Naive thymus-derived CD4-positive, alpha-beta T cell (primary cell): ENCODE measurements around the gene EID2B. TPM values are rescaled to one million over a fixed set of nuclear protein-coding genes. Genes with fewer than 3 reads are reported as not detected.
A peak's percentile ranks its signal among the peaks of the same experiment; 100 is the strongest.

Experiments used
- ATAC-seq: fragments of 150-1000 bp; cut with Tn5 transposase; 2 replicates; pipeline ENCODE4 v1.10.0; 2021; ENCODE audit warnings: mild to moderate bottlenecking, moderate library complexity
- CTCF ChIA-PET: fragments of 350-600 bp; sonication (Branson Sonifier 250); formaldehyde crosslinking; loops from one replicate; lab custom pipeline; 2021; ENCODE audit warnings: antibody characterized with exemption; lab: Charles Lee
- POLR2A ChIA-PET: fragments of 350-600 bp; sonication (Branson Sonifier 250); formaldehyde crosslinking; loops from one replicate; lab custom pipeline; 2021; ENCODE audit warnings: antibody characterized with exemption, inconsistent platforms; lab: Charles Lee
- DNase-seq, 9 donors: peaks; one replicate each; pipeline versions ENCODE4 v3.0.0 to v3.0.0-alpha.2; 2020 to 2022; ENCODE audit warnings: mixed read lengths in 1 of 9
- H3K27ac ChIP-seq: one replicate; pipeline ENCODE4 v1.7.0; 2013; ENCODE audit warnings: mild to moderate bottlenecking, low read depth, low read length, moderate library complexity
- H3K27me3 ChIP-seq, 2 donors: one replicate each; pipeline ENCODE4 v1.7.0; 2013; ENCODE audit warnings: low read length in 2 of 2, mild to moderate bottlenecking in 2 of 2, moderate library complexity in 2 of 2; ENCODE audit not compliant: control insufficient read depth in 2 of 2, insufficient read depth in 2 of 2
- H3K36me3 ChIP-seq, 3 experiments: 1 replicate in 2 of 3; 2 replicates in 1 of 3; pipeline ENCODE4 v1.7.0; 2013; ENCODE audit warnings: low read length in 3 of 3, mild to moderate bottlenecking in 3 of 3, moderate library complexity in 1 of 3; ENCODE audit not compliant: insufficient read depth in 3 of 3, control insufficient read depth in 2 of 3
- H3K4me1 ChIP-seq, 2 donors: one replicate each; pipeline ENCODE4 v1.7.0; 2013; ENCODE audit warnings: low read length in 2 of 2, mild to moderate bottlenecking in 2 of 2, moderate library complexity in 1 of 2; ENCODE audit not compliant: control insufficient read depth in 2 of 2, insufficient read depth in 2 of 2
- H3K4me3 ChIP-seq: 2 replicates; pipeline ENCODE4 v1.7.0; 2013; ENCODE audit warnings: mild to moderate bottlenecking, low read length
- H3K9me3 ChIP-seq, 3 experiments: 1 replicate in 2 of 3; 2 replicates in 1 of 3; pipeline ENCODE4 v1.7.0; 2013; ENCODE audit warnings: low read length in 3 of 3; ENCODE audit not compliant: control insufficient read depth in 2 of 3
- H3K27ac Mint-ChIP-seq, 9 donors: one replicate each; pipeline ENCODE4 v1.8.0; 2020 to 2022; ENCODE audit warnings: mixed read lengths in 9 of 9, mild to moderate bottlenecking in 8 of 9, moderate library complexity in 5 of 9, inconsistent platforms in 2 of 9
- H3K27me3 Mint-ChIP-seq, 5 donors: one replicate each; pipeline ENCODE4 v1.8.0; 2021 to 2022; ENCODE audit warnings: mixed read lengths in 5 of 5, mild to moderate bottlenecking in 1 of 5
- H3K36me3 Mint-ChIP-seq, 5 donors: one replicate each; pipeline ENCODE4 v1.8.0; 2020 to 2022; ENCODE audit warnings: mixed read lengths in 5 of 5, mild to moderate bottlenecking in 3 of 5, inconsistent platforms in 1 of 5
- H3K4me1 Mint-ChIP-seq, 7 donors: one replicate each; pipeline ENCODE4 v1.8.0; 2020 to 2022; ENCODE audit warnings: mixed read lengths in 7 of 7, mild to moderate bottlenecking in 3 of 7, inconsistent platforms in 1 of 7
- H3K4me3 Mint-ChIP-seq, 10 donors: one replicate each; pipeline ENCODE4 v1.8.0; 2020 to 2022; ENCODE audit warnings: mild to moderate bottlenecking in 10 of 10, mixed read lengths in 10 of 10, moderate library complexity in 6 of 10, inconsistent platforms in 2 of 10
- H3K9me3 Mint-ChIP-seq, 11 donors: one replicate each; pipeline ENCODE4 v1.8.0; 2020 to 2022; ENCODE audit warnings: mixed read lengths in 11 of 11, mild to moderate bottlenecking in 4 of 11, inconsistent platforms in 1 of 11, moderate library complexity in 1 of 11
- intact Hi-C, 2 donors: fragments of 100-400 bp; cut with micrococcal nuclease; formaldehyde crosslinking; loops; one replicate each; pipeline ENCODE4 v1.15.1; 2023
- polyA plus RNA-seq, 2 donors: library from polyadenylated mRNA; unstranded; fragments of 300-500 nt; fragmentation: Illumina TruSeq; gene quantifications; one replicate each; pipeline ENCODE4 v1.2.3, GENCODE V29; 2021
- total RNA-seq, 6 experiments: library from RNA in 5 of 6; stranded (reverse) in 5 of 6; gene quantifications; 1 replicate in 5 of 6; 2 replicates in 1 of 6; pipeline ENCODE4 v1.2.3 and lab custom pipeline; 2021 to 2026

The EID2B gene
- total RNA-seq (1 to 10 TPM; 4.4 to 8.5 (median 6.2) TPM), polyA plus RNA-seq (1 to 10 TPM; 6.3 to 6.4 TPM), total RNA-seq (lab: John Stamatoyannopoulos, UW) (3.2 reads per million, percentile 17 among the genes with 10 or more reads in this experiment)

DNA sequence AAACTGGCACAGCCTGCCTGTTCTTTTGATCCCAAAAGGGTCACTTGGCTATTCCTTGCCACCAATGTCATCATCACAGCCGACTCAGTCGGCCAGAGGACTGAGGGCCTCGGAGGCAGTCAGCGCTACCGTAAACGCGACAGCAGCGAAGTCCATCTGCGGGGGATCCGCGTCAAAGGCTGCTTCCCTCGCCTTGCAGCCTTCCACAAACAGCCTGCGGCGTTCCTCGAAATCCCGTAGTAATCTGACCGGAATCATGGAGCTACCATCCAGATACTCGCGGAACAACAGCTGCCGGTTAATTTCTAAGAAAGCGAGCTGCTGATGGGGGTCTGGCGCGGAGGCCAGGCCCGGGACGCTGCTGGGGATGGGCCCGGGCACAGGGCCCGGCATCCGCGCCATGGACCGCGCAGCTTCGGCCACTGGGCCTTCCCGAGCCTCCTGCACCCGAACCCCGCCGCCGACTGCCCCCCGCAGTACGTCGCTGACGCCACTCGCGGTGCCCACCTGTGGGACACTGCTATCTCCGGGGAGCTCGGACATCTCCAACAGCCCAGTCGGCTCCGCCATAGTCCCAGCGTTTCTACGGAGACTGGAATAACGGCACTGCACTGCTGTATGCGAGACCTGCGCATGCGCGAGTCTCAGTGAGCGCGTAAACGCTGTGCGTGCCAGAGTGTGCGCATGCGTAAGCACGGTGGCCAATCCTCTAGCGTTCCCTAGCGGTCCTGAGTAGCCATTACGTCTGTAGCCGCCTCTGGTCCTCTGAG, at the start of gene EID2B:
TSS of gene EID2B (minus strand) at position 620 of the 770 bp plus-strand sequence. CDS start at position 570, 50 bp downstream.
- peaks cover 0 to 9% (median 4%) of the 10 kb centered on the region in 5 donors for H3K36me3 Mint-ChIP-seq
- intact Hi-C loops, result loop anchor here (1.0 to 5.0 kb wide), 17 partner anchors 8 to 480 kb away; partner anchors contain the start of genes MED29 (in 2 of the 2), PAF1 (in 2 of the 2), PLEKHG2 (in 2 of the 2) and TIMM50 (in 2 of the 2)
- ATAC-seq (peak; percentile 99), DNase-seq (peak; percentile 91 to 95 (median 93))
- peak within 1 kb of the TSS; percentile 74 to 95 (median 92) for H3K27ac Mint-ChIP-seq
- ChIA-PET POLR2A (interaction anchor here (0.6 to 2.5 kb wide), 11 partner anchors 13 to 410 kb away, joined by 3 to 15 read pairs (median 7); partner anchors contain the start of genes PLEKHG2, RPS16 and SUPT5H), CTCF (interaction anchor here (0.6 to 4.2 kb wide), 11 partner anchors 12 to 570 kb away, joined by 3 to 26 read pairs (median 3); no protein-coding TSS in a partner anchor)
- H3K4me1 Mint-ChIP-seq, result peaks cover 20 to 55% (median 32%) of the 10 kb centered on the region in 7 donors
- H3K36me3 ChIP-seq, result peaks cover 0 to 4% (median 0%) of the 10 kb centered on the region in 3 experiments
- no peaks in the 10 kb centered on the region for H3K9me3 Mint-ChIP-seq
- H3K27me3 ChIP-seq, result no peaks in the 10 kb centered on the region
- no peaks in the 10 kb centered on the region for H3K9me3 ChIP-seq
- peak within 1 kb of the TSS; percentile 92 for H3K4me3 ChIP-seq
- no peaks in the 10 kb centered on the region for H3K27me3 Mint-ChIP-seq
- H3K4me1 ChIP-seq, result peaks cover 9 to 15% of the 10 kb centered on the region in 2 donors
- H3K27ac ChIP-seq, result peak within 1 kb of the TSS; percentile 82
- H3K4me3 Mint-ChIP-seq, result peak within 1 kb of the TSS; percentile 87 to 96 (median 92)

DNA sequence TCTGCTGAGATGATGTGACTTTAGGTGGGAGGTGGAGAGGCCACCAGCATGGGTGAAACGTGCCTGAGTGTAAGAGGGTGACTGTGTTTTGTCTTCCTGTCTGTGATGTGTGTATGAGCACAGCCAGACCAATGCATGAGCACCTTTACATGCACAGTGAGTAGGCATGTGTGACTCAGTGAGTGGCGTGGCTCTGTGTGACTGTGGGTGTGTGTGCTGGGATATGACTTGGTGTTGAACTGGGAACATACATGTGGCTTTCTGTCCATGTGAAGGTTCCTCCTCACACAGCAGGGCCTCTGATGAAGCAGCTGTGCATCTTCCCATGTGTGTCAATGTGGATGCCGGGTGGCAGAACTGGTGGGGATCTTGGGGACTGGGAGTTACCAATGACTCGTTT, 49.8 kb upstream of the EID2B start:
- Histone ChIP-seq H3K4me1 (no peaks in the 10 kb centered on the region), H3K4me3 (no peak overlapping the region), H3K36me3 (no peaks in the 10 kb centered on the region), H3K9me3 (peaks cover 0 to 6% (median 0%) of the 10 kb centered on the region in 3 experiments), H3K27ac (no peak overlapping the region), H3K27me3 (peaks cover 3% of the 10 kb centered on the region in 2 donors)
- intact Hi-C loops, result no loop called here
- Mint-ChIP-seq H3K27me3 (peaks cover 7 to 49% (median 31%) of the 10 kb centered on the region in 5 donors), H3K4me1 (peaks cover 0 to 3% (median 0%) of the 10 kb centered on the region in 7 donors), H3K36me3 (peaks cover 0 to 12% (median 2%) of the 10 kb centered on the region in 5 donors), H3K4me3 (no peak overlapping the region), H3K27ac (no peak overlapping the region), H3K9me3 (peaks cover 0 to 16% (median 11%) of the 10 kb centered on the region in 11 donors)
- no peak for DNase-seq
- POLR2A ChIA-PET, result no interaction called here
- no peak for ATAC-seq
- CTCF ChIA-PET, result no interaction called here

- H3K9me3 Mint-ChIP-seq, result peaks cover 0 to 11% (median 7%) of the 10 kb centered on the region in 11 donors
- no peak overlapping the region for H3K4me3 Mint-ChIP-seq
- ChIA-PET POLR2A (no interaction called here), CTCF (no interaction called here)
- H3K27me3 Mint-ChIP-seq, result peaks cover 0 to 26% (median 12%) of the 10 kb centered on the region in 5 donors
- Histone ChIP-seq H3K4me3 (no peak overlapping the region), H3K36me3 (no peaks in the 10 kb centered on the region), H3K9me3 (no peaks in the 10 kb centered on the region), H3K27me3 (no peaks in the 10 kb centered on the region), H3K27ac (no peak overlapping the region), H3K4me1 (no peaks in the 10 kb centered on the region)
- peaks cover 0 to 5% (median 0%) of the 10 kb centered on the region in 7 donors for H3K4me1 Mint-ChIP-seq
- DNase-seq (no peak), ATAC-seq (no peak)
- intact Hi-C loops, result no loop called here
- no peak overlapping the region for H3K27ac Mint-ChIP-seq
- no peaks in the 10 kb centered on the region for H3K36me3 Mint-ChIP-seq
Measured at GRCh38 chr19:39568604-39569003, 36.0 kb upstream of the EID2B start.

- Histone ChIP-seq H3K36me3 (no peaks in the 10 kb centered on the region), H3K4me3 (no peak overlapping the region), H3K4me1 (no peaks in the 10 kb centered on the region), H3K9me3 (no peaks in the 10 kb centered on the region), H3K27ac (no peak overlapping the region), H3K27me3 (no peaks in the 10 kb centered on the region)
- H3K27ac Mint-ChIP-seq, result no peak overlapping the region
- no peak for DNase-seq
- peaks cover 0 to 13% (median 9%) of the 10 kb centered on the region in 5 donors for H3K27me3 Mint-ChIP-seq
- H3K4me3 Mint-ChIP-seq, result no peak overlapping the region
- CTCF ChIA-PET, result interaction anchor here (0.6 kb wide), 1 partner anchor 21 kb away, joined by 3 read pairs; no protein-coding TSS in a partner anchor
- peaks cover 0 to 5% (median 0%) of the 10 kb centered on the region in 7 donors for H3K4me1 Mint-ChIP-seq
- no peak for ATAC-seq
- H3K36me3 Mint-ChIP-seq, result no peaks in the 10 kb centered on the region
- peaks cover 0 to 1% (median 0%) of the 10 kb centered on the region in 11 donors for H3K9me3 Mint-ChIP-seq
- intact Hi-C loops, result no loop called here
- POLR2A ChIA-PET, result interaction anchor here (0.6 kb wide), 1 partner anchor 110 kb away, joined by 3 read pairs; no protein-coding TSS in a partner anchor
Measured at GRCh38 chr19:39566064-39566463, 33.4 kb upstream of the EID2B start.

GRCh38 chr19:39563408-39563807, 30.8 kb upstream of the EID2B start:
- ChIA-PET POLR2A (no interaction called here), CTCF (interaction anchor here (0.6 to 1.1 kb wide), 2 partner anchors 12 to 27 kb away, joined by 3 to 5 read pairs; no protein-coding TSS in a partner anchor)
- Histone ChIP-seq H3K27me3 (no peaks in the 10 kb centered on the region), H3K27ac (no peak overlapping the region), H3K36me3 (no peaks in the 10 kb centered on the region), H3K4me3 (no peak overlapping the region), H3K9me3 (no peaks in the 10 kb centered on the region), H3K4me1 (peaks cover 6 to 8% of the 10 kb centered on the region in 2 donors)
- ATAC-seq, result no peak
- DNase-seq, result no peak
- H3K4me1 Mint-ChIP-seq, result peaks cover 4 to 12% (median 12%) of the 10 kb centered on the region in 7 donors
- peaks cover 0 to 2% (median 0%) of the 10 kb centered on the region in 5 donors for H3K36me3 Mint-ChIP-seq
- no peak overlapping the region for H3K4me3 Mint-ChIP-seq
- intact Hi-C loops, result no loop called here
- H3K27me3 Mint-ChIP-seq, result peaks cover 0 to 2% (median 0%) of the 10 kb centered on the region in 5 donors
- H3K27ac Mint-ChIP-seq, result no peak overlapping the region
- H3K9me3 Mint-ChIP-seq, result peaks cover 0 to 2% (median 0%) of the 10 kb centered on the region in 11 donors

DNA sequence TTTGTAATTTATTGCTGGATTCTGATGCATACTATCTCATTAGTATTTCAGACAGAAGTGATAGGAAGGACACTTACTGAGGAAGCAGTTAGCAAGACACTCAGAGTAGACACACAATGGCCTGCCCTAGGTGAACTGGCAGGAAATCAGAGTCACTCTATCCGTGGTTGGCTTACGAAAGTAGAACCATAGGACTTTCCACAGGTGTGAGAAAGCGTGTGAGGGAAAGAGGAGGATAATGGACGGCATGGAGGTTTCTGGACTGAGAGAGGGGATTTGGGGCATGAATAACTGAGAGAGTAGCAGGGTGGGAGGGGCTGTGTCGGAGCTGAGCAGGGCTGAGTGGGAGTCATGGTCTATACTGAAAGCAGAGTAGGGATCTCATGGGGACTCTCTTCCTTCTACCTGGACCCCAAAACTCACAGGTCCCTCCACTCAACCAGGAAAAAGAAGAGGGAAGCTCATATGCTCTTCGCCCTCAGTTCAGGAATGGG, 26.0 kb upstream of the EID2B start:
- H3K27ac Mint-ChIP-seq, result peak overlapping the region; percentile 91 to 98 (median 92)
- Histone ChIP-seq H3K27ac (peak overlapping the region; percentile 64), H3K4me3 (peak overlapping the region; percentile 61), H3K9me3 (no peaks in the 10 kb centered on the region), H3K27me3 (no peaks in the 10 kb centered on the region), H3K4me1 (peaks cover 10 to 18% of the 10 kb centered on the region in 2 donors), H3K36me3 (no peaks in the 10 kb centered on the region)
- H3K4me1 Mint-ChIP-seq, result peaks cover 11 to 29% (median 26%) of the 10 kb centered on the region in 7 donors
- DNase-seq (peak in 3 of 9 donors; percentile 25 to 41 (median 34)), ATAC-seq (peak; percentile 73)
- ChIA-PET CTCF (interaction anchor here (0.8 to 1.0 kb wide), 2 partner anchors 113 to 115 kb away, joined by 3 read pairs; no protein-coding TSS in a partner anchor), POLR2A (interaction anchor here (0.6 to 2.0 kb wide), 2 partner anchors 14 to 210 kb away, joined by 3 to 10 read pairs; no protein-coding TSS in a partner anchor)
- peak overlapping the region; percentile 48 to 89 (median 80) for H3K4me3 Mint-ChIP-seq
- H3K36me3 Mint-ChIP-seq, result peaks cover 0 to 2% (median 0%) of the 10 kb centered on the region in 5 donors
- intact Hi-C loops, result loop anchor here in 1 of 2 donors (2.0 kb wide), 2 partner anchors 68 to 114 kb away; no protein-coding TSS in a partner anchor
- peaks cover 0 to 2% (median 0%) of the 10 kb centered on the region in 11 donors for H3K9me3 Mint-ChIP-seq
- H3K27me3 Mint-ChIP-seq, result no peaks in the 10 kb centered on the region
